ENCODE measurements around the gene SEMA3B.

SEMA3B gene

GRCh38 chr3:50289130-50289529 lies 20.2 kb downstream of the SEMA3B start:
- H3K4me2 ChIP-seq (ENCODE audit: low read depth, low read length, poor library complexity, severe bottlenecking): no peak overlapping the region
- TF ChIP-seq EZH2phosphoT487 (IDR thresholded peaks at IDR 0.05; ENCODE audit: borderline replicate concordance) (no peak), CTCF (conservative IDR thresholded peaks at IDR 0.05; ENCODE audit: low read length) (no peak)
- no peaks in the 10 kb centered on the region for H3K9me3 ChIP-seq (ENCODE audit: insufficient read depth, low read depth, low read length)
- H3K36me3 ChIP-seq (ENCODE audit: insufficient read depth, low read length): peaks cover 12% of the 10 kb centered on the region; the same call in 1 of the 2 replicates
- no peaks in the 10 kb centered on the region for H3K27me3 ChIP-seq (ENCODE audit: insufficient read depth, low read length, poor library complexity, severe bottlenecking)
- peaks cover 26% of the 10 kb centered on the region for H3K79me2 ChIP-seq (ENCODE audit: insufficient read depth, low read length)
- no peaks in the 10 kb centered on the region for H3K9me2 ChIP-seq (replicated peaks; ENCODE audit: low read depth, low read length)
- no peak overlapping the region for H3K4me3 ChIP-seq (ENCODE audit: low read length, poor library complexity, severe bottlenecking)
- H3F3A ChIP-seq (ENCODE audit: low read depth): no peaks in the 10 kb centered on the region
- no peak overlapping the region for H2AFZ ChIP-seq (ENCODE audit: low read length)
- peaks cover 3% of the 10 kb centered on the region for H4K20me1 ChIP-seq (ENCODE audit: insufficient read depth, low read length, poor library complexity, severe bottlenecking)
- no peak overlapping the region for H3K9ac ChIP-seq (ENCODE audit: low read depth, low read length, poor library complexity, severe bottlenecking)
- H3K4me1 ChIP-seq (ENCODE audit: insufficient read depth, low read length, poor library complexity, severe bottlenecking): peaks cover 18% of the 10 kb centered on the region

- H4K20me1 ChIP-seq (ENCODE audit: insufficient read depth, low read length, poor library complexity, severe bottlenecking): peaks cover 3% of the 10 kb centered on the region
- H3K9ac ChIP-seq (ENCODE audit: low read depth, low read length, poor library complexity, severe bottlenecking): peak overlapping the region; percentile 44
- TF ChIP-seq EZH2phosphoT487 (IDR thresholded peaks at IDR 0.05; ENCODE audit: borderline replicate concordance) (no peak), CTCF (conservative IDR thresholded peaks at IDR 0.05; ENCODE audit: low read length) (no peak)
- H3K4me1 ChIP-seq (ENCODE audit: insufficient read depth, low read length, poor library complexity, severe bottlenecking): peaks cover 18% of the 10 kb centered on the region
- peaks cover 26% of the 10 kb centered on the region for H3K79me2 ChIP-seq (ENCODE audit: insufficient read depth, low read length)
- H2AFZ ChIP-seq (ENCODE audit: low read length): no peak overlapping the region
- no peaks in the 10 kb centered on the region for H3F3A ChIP-seq (ENCODE audit: low read depth)
- H3K9me3 ChIP-seq (ENCODE audit: insufficient read depth, low read depth, low read length): no peaks in the 10 kb centered on the region
- H3K27me3 ChIP-seq (ENCODE audit: insufficient read depth, low read length, poor library complexity, severe bottlenecking): no peaks in the 10 kb centered on the region
- H3K4me3 ChIP-seq (ENCODE audit: low read length, poor library complexity, severe bottlenecking): peak overlapping the region; percentile 91
- peaks cover 12% of the 10 kb centered on the region; the same call in 1 of the 2 replicates for H3K36me3 ChIP-seq (ENCODE audit: insufficient read depth, low read length)
- H3K9me2 ChIP-seq (replicated peaks; ENCODE audit: low read depth, low read length): no peaks in the 10 kb centered on the region
- H3K4me2 ChIP-seq (ENCODE audit: low read depth, low read length, poor library complexity, severe bottlenecking): peak overlapping the region; percentile 86
Observed at GRCh38 chr3:50290161-50290641, 21.3 kb downstream of the SEMA3B start.

- no peaks in the 10 kb centered on the region for H3F3A ChIP-seq (ENCODE audit: low read depth)
- H3K4me1 ChIP-seq (ENCODE audit: insufficient read depth, low read length, poor library complexity, severe bottlenecking): peaks cover 20% of the 10 kb centered on the region
- H3K4me3 ChIP-seq (ENCODE audit: low read length, poor library complexity, severe bottlenecking): peak within 1 kb of the TSS; percentile 91
- TF ChIP-seq CTCF (conservative IDR thresholded peaks at IDR 0.05; ENCODE audit: low read length): peak; percentile 17
- no peak for TF ChIP-seq EZH2phosphoT487 (IDR thresholded peaks at IDR 0.05; ENCODE audit: borderline replicate concordance)
- H3K9me3 ChIP-seq (ENCODE audit: insufficient read depth, low read depth, low read length): no peaks in the 10 kb centered on the region
- peak within 1 kb of the TSS; percentile 76 for H3K9ac ChIP-seq (ENCODE audit: low read depth, low read length, poor library complexity, severe bottlenecking)
- peak within 1 kb of the TSS; percentile 65 for H2AFZ ChIP-seq (ENCODE audit: low read length)
- peak within 1 kb of the TSS; percentile 86 for H3K4me2 ChIP-seq (ENCODE audit: low read depth, low read length, poor library complexity, severe bottlenecking)
- H3K9me2 ChIP-seq (replicated peaks; ENCODE audit: low read depth, low read length): no peaks in the 10 kb centered on the region
- H3K79me2 ChIP-seq (ENCODE audit: insufficient read depth, low read length): peaks cover 32% of the 10 kb centered on the region
- H4K20me1 ChIP-seq (ENCODE audit: insufficient read depth, low read length, poor library complexity, severe bottlenecking): peaks cover 3% of the 10 kb centered on the region
- peaks cover 12% of the 10 kb centered on the region; the same call in 1 of the 2 replicates for H3K36me3 ChIP-seq (ENCODE audit: insufficient read depth, low read length)
- no peaks in the 10 kb centered on the region for H3K27me3 ChIP-seq (ENCODE audit: insufficient read depth, low read length, poor library complexity, severe bottlenecking)
Observed at GRCh38 chr3:50292159-50293078, 23.5 kb downstream of the SEMA3B start, which contains the start of gene IFRD2. IFRD2 (minus strand) TSS chr3:50292429; CDS start chr3:50292274, 155 bp downstream.
